ENCODE measurements around the gene BZW2. TPM values are rescaled to one million over a fixed set of nuclear protein-coding genes. Genes with fewer than 3 reads are reported as not detected.
A peak's percentile ranks its signal among the peaks of the same experiment; 100 is the strongest.

Gene BZW2
- polyA plus RNA-seq, 4 donors: 52.5 to 86.0 (median 73.3) TPM

GRCh38 chr7:16744518-16745250 lies 98.7 kb downstream of the BZW2 start:
- DNase-seq (ENCODE audit: low read depth in 4 of 4, low spot score in 3 of 4): no peak

GRCh38 chr7:16745645-16746044 lies 99.7 kb downstream of the BZW2 start:
- DNase-seq (ENCODE audit: low read depth in 4 of 4, low spot score in 3 of 4): no peak

- no peak for DNase-seq (ENCODE audit: low read depth in 4 of 4, low spot score in 3 of 4)
These were observed 101.1 kb downstream of the BZW2 start for GRCh38 chr7:16747102-16747501.

DNA sequence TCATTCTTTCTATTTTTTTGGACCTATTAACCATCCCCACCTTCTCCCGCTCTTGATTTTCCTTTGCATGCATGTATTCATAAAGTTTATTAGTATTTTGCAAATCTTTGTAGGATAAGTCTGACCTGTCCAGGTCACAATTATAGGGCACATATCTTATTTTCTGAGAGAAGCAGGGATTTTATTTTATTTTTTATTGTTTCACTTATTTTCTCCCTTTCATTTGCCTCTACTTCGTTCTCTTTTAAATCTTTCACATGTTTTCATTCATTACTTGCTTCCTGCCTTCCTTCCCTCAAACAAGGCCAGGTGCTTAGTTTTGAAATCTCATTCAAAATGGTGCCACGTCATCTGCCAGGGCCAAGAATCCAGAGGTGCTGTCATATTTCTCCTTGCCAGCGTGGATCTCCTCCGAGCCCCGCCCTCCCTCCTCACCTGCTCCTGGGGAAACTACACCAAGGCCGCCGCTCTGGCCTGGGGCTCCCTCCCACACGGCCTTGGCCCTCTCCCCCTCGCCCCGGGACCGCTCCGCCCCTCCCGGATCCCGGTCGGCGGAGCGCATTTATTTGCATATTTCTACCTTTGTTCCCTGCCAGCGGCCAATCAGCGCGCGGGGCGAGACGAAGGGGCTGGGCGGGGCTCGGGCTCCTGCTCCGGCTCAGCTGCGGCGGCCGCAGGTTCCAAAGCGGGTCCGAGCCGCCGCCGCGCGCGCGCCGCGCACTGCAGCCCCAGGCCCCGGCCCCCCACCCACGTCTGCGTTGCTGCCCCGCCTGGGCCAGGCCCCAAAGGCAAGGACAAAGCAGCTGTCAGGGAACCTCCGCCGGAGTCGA lies 107.3 kb downstream of the BZW2 start, which contains the start of gene TSPAN13:
Gene TSPAN13 (plus strand): TSS at position 654 of the 830 bp plus-strand sequence. CDS start 213 bp downstream, outside the sequence.
- DNase-seq (ENCODE audit: low read depth in 4 of 4, low spot score in 3 of 4): peak; percentile 62 to 75 (median 74)

GRCh38 chr7:16753932-16754855 lies 108.2 kb downstream of the BZW2 start:
- DNase-seq (ENCODE audit: low read depth in 4 of 4, low spot score in 3 of 4): peak in 2 of 4 donors; percentile 24 to 33

GRCh38 chr7:16754856-16755317 lies 108.9 kb downstream of the BZW2 start:
- no peak for DNase-seq (ENCODE audit: low read depth in 4 of 4, low spot score in 3 of 4)

DNA sequence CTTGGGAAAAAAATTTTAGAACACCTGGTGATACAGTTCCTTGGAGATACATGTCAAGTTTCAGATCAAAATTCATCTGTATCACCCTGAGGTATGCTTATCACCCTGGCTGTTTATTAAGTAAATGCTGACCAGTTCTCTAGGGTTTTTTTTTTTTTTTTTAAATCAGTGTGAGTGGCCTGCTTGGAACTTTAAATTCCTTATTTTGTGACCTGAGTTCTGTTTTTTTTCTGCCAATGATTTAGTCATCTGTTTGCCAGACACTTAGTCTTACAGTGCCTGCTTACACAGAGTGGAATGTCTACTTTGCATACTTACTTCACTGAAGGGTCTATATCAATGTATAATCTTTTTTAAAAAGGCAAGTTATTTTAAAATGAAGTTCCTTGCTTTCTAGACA lies 109.4 kb downstream of the BZW2 start:
- no peak for DNase-seq (ENCODE audit: low read depth in 4 of 4, low spot score in 3 of 4)

Other genes starting within 250 kb of the BZW2 start
- 1 to 10 TPM; 2.9 to 5.3 (median 4.4) TPM for gene CRPPA, start 224.6 kb upstream of the BZW2 start, polyA plus RNA-seq (ENCODE audit: insufficient read length in 4 of 4)
- 10 to 100 TPM; 42.1 to 72.8 (median 48.5) TPM for gene SOSTDC1, start 180.4 kb upstream of the BZW2 start, polyA plus RNA-seq (ENCODE audit: insufficient read length in 4 of 4)
- gene LRRC72, start 119.4 kb upstream of the BZW2 start, polyA plus RNA-seq (ENCODE audit: insufficient read length in 4 of 4): not detected
- gene ANKMY2, start 427 bp upstream of the BZW2 start, polyA plus RNA-seq (ENCODE audit: insufficient read length in 4 of 4): 10 to 100 TPM; 30.7 to 40.0 (median 33.0) TPM
- 10 to 100 TPM; 16.4 to 35.6 (median 28.3) TPM for gene TSPAN13, start 107.6 kb downstream of the BZW2 start, polyA plus RNA-seq (ENCODE audit: insufficient read length in 4 of 4)
- 10 to 100 TPM; 34.1 to 88.3 (median 77.5) TPM for gene AGR2, start 158.8 kb downstream of the BZW2 start, polyA plus RNA-seq (ENCODE audit: insufficient read length in 4 of 4)
- 1 to 10 TPM in 3 of 4 donors, not detected in 1; 2.5 to 3.4 (median 2.5) TPM for gene AGR3, start 235.8 kb downstream of the BZW2 start, polyA plus RNA-seq (ENCODE audit: insufficient read length in 4 of 4)